ENCODE data around the gene CERT1.

DNA sequence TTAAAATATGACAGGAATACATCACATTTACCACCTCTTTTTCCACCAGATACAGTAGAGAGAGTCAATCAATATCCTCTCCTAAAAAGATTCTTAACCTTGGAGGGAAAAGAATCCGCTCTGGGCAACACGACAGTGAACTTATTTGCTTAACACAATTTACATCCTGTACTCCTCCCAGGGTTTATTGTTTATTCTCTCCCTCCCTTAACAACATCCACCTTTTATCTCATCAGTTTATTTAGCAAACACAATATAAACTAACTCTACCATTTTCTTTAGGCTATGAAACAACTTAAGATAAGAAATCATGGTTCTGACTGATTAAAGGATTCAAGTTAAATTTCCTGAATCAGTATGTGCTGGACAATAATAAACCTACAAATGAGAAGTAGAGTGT lies 50.9 kb downstream of the CERT1 start:
- TF ChIP-seq EZH2 (IDR thresholded peaks at IDR 0.05; ENCODE audit: low read depth) (no peak), CTCF (conservative IDR thresholded peaks at IDR 0.05) (no peak)

Data from PC-9 (cell line).